Measurements from ENCODE around the gene NOVA2. TPM values are rescaled to one million over a fixed set of nuclear protein-coding genes. Genes with fewer than 3 reads are reported as not detected.

The NOVA2 gene
- total and polyA plus RNA-seq, 2 of the 8 experiments (the other 6 are each of a cell fraction or from before 2014, with no cell fraction given) = 3.2 to 24.6 TPM

- Histone ChIP-seq H3K4ac (replicated peaks; ENCODE audit: insufficient read length, low read depth, low read length) (no peak overlapping the region), H4K8ac (ENCODE audit: extremely low read depth, insufficient read depth, low read length) (no peak overlapping the region), H4K5ac (ENCODE audit: insufficient read length, low read depth, low read length) (no peak overlapping the region), H3K56ac (replicated peaks; ENCODE audit: insufficient read length, low read depth, low read length) (no peak overlapping the region), H3K79me2 (ENCODE audit: control insufficient read depth in 1 of 2, insufficient read depth in 2 of 2, low read length in 2 of 2) (no peaks in the 10 kb centered on the region), H2BK20ac (ENCODE audit: low read length) (no peak overlapping the region), H3K4me2 (ENCODE audit: insufficient read depth in 1 of 2, low read depth in 2 of 2, low read length in 2 of 2) (no peak overlapping the region), H3K36me3 (ENCODE audit: control insufficient read depth in 2 of 4, insufficient read depth in 4 of 4, low read length in 3 of 4) (peaks cover 0 to 8% (median 2%) of the 10 kb centered on the region in 4 experiments; a peak in 4 of 8 replicates), H4K20me1 (replicated peaks in 1 of 2; ENCODE audit: control insufficient read depth in 1 of 2, insufficient read depth in 2 of 2, low read length in 2 of 2) (peaks cover 2 to 10% of the 10 kb centered on the region in 2 experiments), H3K9ac (replicated peaks in 1 of 4; ENCODE audit: extremely low read depth in 1 of 4, low read depth in 3 of 4, low read length in 3 of 4) (no peak overlapping the region), H3K23ac (ENCODE audit: insufficient read length) (no peak overlapping the region), H2BK15ac (ENCODE audit: low read length) (no peak overlapping the region), H3K79me1 (ENCODE audit: low read depth, low read length) (peaks cover 3% of the 10 kb centered on the region; the same call in 1 of the 2 replicates), H3K14ac (ENCODE audit: insufficient read length) (no peak overlapping the region), H3K23me2 (ENCODE audit: low read depth, low read length) (peaks cover 22% of the 10 kb centered on the region; the same call in 1 of the 2 replicates), H3K4me3 (ENCODE audit: extremely low read depth in 1 of 4, insufficient read depth in 2 of 4, low read depth in 3 of 4, low read length in 4 of 4) (no peak overlapping the region), H2BK12ac (ENCODE audit: low read depth, low read length) (no peak overlapping the region), H2BK120ac (replicated peaks; ENCODE audit: low read depth, low read length) (no peak overlapping the region), H2AK5ac (ENCODE audit: low read depth, low read length) (no peak overlapping the region), H3K27ac (ENCODE audit: low read depth, low read length) (no peak overlapping the region), H4K91ac (replicated peaks; ENCODE audit: insufficient read length, low read length) (no peak overlapping the region), H3K4me1 (replicated peaks in 1 of 4; ENCODE audit: control insufficient read depth in 3 of 4, insufficient read depth in 4 of 4, low read length in 3 of 4) (peaks cover 0 to 2% (median under 1%) of the 10 kb centered on the region in 4 experiments; a peak in 3 of 7 replicates), H2AFZ (ENCODE audit: low read length) (no peak overlapping the region), H3K9me3 (ENCODE audit: insufficient read depth in 2 of 2, low read depth in 1 of 2, low read length in 1 of 2) (no peaks in the 10 kb centered on the region), H2BK5ac (ENCODE audit: low read depth, low read length) (no peak overlapping the region), H3K27me3 (replicated peaks in 1 of 4; ENCODE audit: control insufficient read depth in 3 of 4, extremely low read depth in 1 of 4, insufficient read depth in 3 of 4, low read length in 3 of 4) (peaks cover 0 to 16% (median 11%) of the 10 kb centered on the region in 4 experiments; a peak in 6 of 7 replicates), H3K18ac (ENCODE audit: extremely low read depth, low read length) (no peak overlapping the region)
- DNase-seq (ENCODE audit: low read depth in 1 of 2, low spot score in 2 of 2) (no peak), FAIRE-seq (no peak)
- WGBS, 2 experiments (ENCODE audit: extremely low coverage in 1 of 2, insufficient coverage in 1 of 2, insufficient read length in 1 of 2, insufficient replicate concordance in 2 of 2, low coverage in 1 of 2, low lambda C conversion rate in 2 of 2, missing lambda C conversion rate in 1 of 2) = 94% methylated on average over 6 of the region's 7 CpGs; no CpG with 5 or more reads in 1 of the 2 experiments
- ChIA-PET CTCF (ENCODE audit: partially characterized antibody) (interaction anchor here (1.1 kb wide), 1 partner anchor 129 kb away, joined by 3 read pairs; no protein-coding TSS in a partner anchor), POLR2A (ENCODE audit: partially characterized antibody) (interaction anchor here (1.1 kb wide), 1 partner anchor 10 kb away, joined by 3 read pairs; no protein-coding TSS in a partner anchor)
- TF ChIP-seq KDM1A (IDR thresholded peaks at IDR 0.05; ENCODE audit: borderline replicate concordance, low read length) (no peak), SP1 (IDR thresholded peaks at IDR 0.05; ENCODE audit: low read depth, low read length) (no peak), TBP (IDR thresholded peaks at IDR 0.05; ENCODE audit: low read depth, low read length) (no peak), ASH2L (IDR thresholded peaks at IDR 0.05; ENCODE audit: low read length) (no peak), GTF2F1 (IDR thresholded peaks at IDR 0.05; ENCODE audit: borderline replicate concordance, low read depth, low read length) (no peak), NRF1 (IDR thresholded peaks at IDR 0.05; ENCODE audit: low read depth, low read length) (no peak)
Observed at GRCh38 chr19:45899253-45899652, 74.4 kb downstream of the NOVA2 start.
